Activated CD8-positive, alpha-beta T cell treated with anti-CD3 and anti-CD28 coated beads for 36 hours (primary cell): ENCODE measurements around the gene ANO9. TPM values are rescaled to one million over a fixed set of nuclear protein-coding genes. Genes with fewer than 3 reads are reported as not detected.

Experiments
- ATAC-seq: fragments of 200-7000 bp; cut with Tn5 transposase; one replicate; pipeline ENCODE4 v1.10.0; 2021; ENCODE audit warnings: mild to moderate bottlenecking, moderate library complexity
- CTCF ChIA-PET: fragments of 350-600 bp; sonication (Branson Sonifier 250); formaldehyde crosslinking; loops from one replicate; lab custom pipeline; 2021; ENCODE audit warnings: antibody characterized with exemption; lab: Charles Lee
- POLR2A ChIA-PET: fragments of 350-600 bp; sonication (Branson Sonifier 250); formaldehyde crosslinking; loops from one replicate; lab custom pipeline; 2021; ENCODE audit warnings: antibody characterized with exemption; lab: Charles Lee
- DNase-seq: peaks from one replicate; pipeline ENCODE4 v3.0.0-alpha.2; 2020
- H3K27ac Mint-ChIP-seq: one replicate; pipeline ENCODE4 v1.8.0; 2021; ENCODE audit warnings: mild to moderate bottlenecking, mixed read lengths
- H3K27me3 Mint-ChIP-seq: one replicate; pipeline ENCODE4 v1.8.0; 2021; ENCODE audit warnings: mixed read lengths
- H3K36me3 Mint-ChIP-seq: one replicate; pipeline ENCODE4 v1.8.0; 2021; ENCODE audit warnings: low read depth, mixed read lengths
- H3K4me1 Mint-ChIP-seq: one replicate; pipeline ENCODE4 v1.8.0; 2021; ENCODE audit warnings: low read depth, mixed read lengths
- H3K4me3 Mint-ChIP-seq: one replicate; pipeline ENCODE4 v1.8.0; 2021; ENCODE audit warnings: mild to moderate bottlenecking, moderate library complexity, mixed read lengths
- H3K9me3 Mint-ChIP-seq: one replicate; pipeline ENCODE4 v1.8.0; 2021; ENCODE audit warnings: mixed read lengths
- CTCF ChIP-seq: fragments of 200-600 bp; IDR thresholded peaks from one replicate; pipeline ENCODE4 v1.8.0; 2022; ENCODE audit warnings: antibody characterized with exemption, mild to moderate bottlenecking
- intact Hi-C: fragments of 100-400 bp; cut with micrococcal nuclease; formaldehyde crosslinking; loops from one replicate; pipeline ENCODE4 v1.10.0; 2022
- total RNA-seq, 2 experiments: library from RNA; stranded (reverse); gene quantifications; one replicate each; pipeline ENCODE4 v1.2.3, GENCODE V29; 2021

ANO9 gene
- total RNA-seq, 2 experiments from 2014 or later, result 28.2 to 29.0 TPM

- CTCF ChIA-PET, result interaction anchor here (0.9 to 3.5 kb wide), 5 partner anchors 10 to 102 kb away, joined by 3 to 26 read pairs (median 3); partner anchors contain the start of gene RNH1
- peak; percentile 91 for ATAC-seq
- intact Hi-C loops, result no loop called here
- Mint-ChIP-seq H3K27me3 (no peaks in the 10 kb centered on the region), H3K4me3 (peak overlapping the region; percentile 27), H3K36me3 (no peaks in the 10 kb centered on the region), H3K4me1 (peaks cover 5% of the 10 kb centered on the region), H3K27ac (no peak overlapping the region), H3K9me3 (no peaks in the 10 kb centered on the region)
- DNase-seq, result peak; percentile 96
- POLR2A ChIA-PET, result interaction anchor here (0.5 to 2.7 kb wide), 11 partner anchors 9 to 171 kb away, joined by 3 to 9 read pairs (median 3); partner anchors contain the start of genes PSMD13, PTDSS2, RNH1 and SIRT3
- TF ChIP-seq CTCF, result no peak
Observed at GRCh38 chr11:406796-407650, 34.8 kb downstream of the ANO9 start.

GRCh38 chr11:405954-406795 is 35.6 kb downstream of the ANO9 start:
- Mint-ChIP-seq H3K4me3 (peak overlapping the region; percentile 27), H3K4me1 (peaks cover 5% of the 10 kb centered on the region), H3K36me3 (no peaks in the 10 kb centered on the region), H3K9me3 (no peaks in the 10 kb centered on the region), H3K27me3 (no peaks in the 10 kb centered on the region), H3K27ac (no peak overlapping the region)
- DNase-seq (no peak), ATAC-seq (no peak)
- CTCF ChIA-PET, result interaction anchor here (0.7 to 3.5 kb wide), 5 partner anchors 11 to 102 kb away, joined by 3 to 26 read pairs (median 3); no protein-coding TSS in a partner anchor
- intact Hi-C loops, result no loop called here
- POLR2A ChIA-PET, result interaction anchor here (0.6 to 2.7 kb wide), 8 partner anchors 9 to 118 kb away, joined by 3 to 9 read pairs (median 4); partner anchors contain the start of gene RNH1
- no peak for TF ChIP-seq CTCF

GRCh38 chr11:405323-405953 is 36.4 kb downstream of the ANO9 start:
- peaks cover 5% of the 10 kb centered on the region for H3K4me1 Mint-ChIP-seq
- ATAC-seq (no peak), DNase-seq (no peak)
- no peak overlapping the region for H3K4me3 Mint-ChIP-seq
- H3K27me3 Mint-ChIP-seq, result no peaks in the 10 kb centered on the region
- TF ChIP-seq CTCF, result no peak
- peak overlapping the region; percentile 27 for H3K27ac Mint-ChIP-seq
- no peaks in the 10 kb centered on the region for H3K36me3 Mint-ChIP-seq
- H3K9me3 Mint-ChIP-seq, result no peaks in the 10 kb centered on the region
- CTCF ChIA-PET, result interaction anchor here (0.7 to 1.3 kb wide), 2 partner anchors 78 to 101 kb away, joined by 3 read pairs; no protein-coding TSS in a partner anchor
- intact Hi-C loops, result no loop called here
- POLR2A ChIA-PET, result interaction anchor here (0.8 to 2.7 kb wide), 5 partner anchors 8 to 111 kb away, joined by 3 to 9 read pairs (median 5); partner anchors contain the start of gene RNH1

GRCh38 chr11:404551-405264 is 37.1 kb downstream of the ANO9 start:
- intact Hi-C loops, result no loop called here
- ATAC-seq, result no peak
- no peak overlapping the region for H3K27ac Mint-ChIP-seq

More at GRCh38 chr11:404551-405264, 37.1 kb downstream of the ANO9 start:
- no peaks in the 10 kb centered on the region for H3K36me3 Mint-ChIP-seq
- H3K4me3 Mint-ChIP-seq, result no peak overlapping the region
- peaks cover 2% of the 10 kb centered on the region for H3K27me3 Mint-ChIP-seq
- ChIA-PET POLR2A (interaction anchor here (1.2 kb wide), 1 partner anchor 10 kb away, joined by 4 read pairs; the partner anchor contains the start of gene SIGIRR), CTCF (interaction anchor here (1.9 kb wide), 1 partner anchor 44 kb away, joined by 7 read pairs; no protein-coding TSS in a partner anchor)
- no peak for DNase-seq
- peaks cover 5% of the 10 kb centered on the region for H3K4me1 Mint-ChIP-seq
- TF ChIP-seq CTCF, result no peak
- no peaks in the 10 kb centered on the region for H3K9me3 Mint-ChIP-seq
